PC-9 (cell line): ENCODE results near the gene CD9. TPM values are rescaled to one million over a fixed set of nuclear protein-coding genes. Genes with fewer than 3 reads are reported as not detected.
A peak's percentile ranks its signal among the peaks of the same experiment; 100 is the strongest.

Source experiments
- BruUV-seq: library from RNA; stranded (reverse); fragments of 400-500 nt; replicated peaks from 2 replicates; lab custom pipeline; 2021; lab: Mats Ljungman, UMichigan
- CTCF ChIA-PET: fragments of 300-600 bp; sonication (Branson Sonifier 250); formaldehyde crosslinking; loops from one replicate; lab custom pipeline; 2022; ENCODE audit warnings: antibody characterized with exemption; lab: Charles Lee
- POLR2A ChIA-PET: fragments of 300-600 bp; sonication (Branson Sonifier 250); formaldehyde crosslinking; loops from one replicate; lab custom pipeline; 2022; ENCODE audit warnings: antibody characterized with exemption; ENCODE audit not compliant: unreplicated experiment; lab: Charles Lee
- DNase-seq, 2 experiments: peaks; one replicate each; pipeline versions ENCODE4 v3.0.0 to v3.0.0-alpha.2; 2015 to 2022; ENCODE audit warnings: mixed read lengths in 1 of 2
- H2AFZ ChIP-seq: fragments of 200-600 bp; sonication (generic); 2 replicates; pipeline ENCODE4 v1.8.1; 2017; ENCODE audit warnings: antibody characterized with exemption
- H3F3A ChIP-seq: fragments of 200-600 bp; sonication (generic); 2 replicates; pipeline ENCODE4 v1.8.1; 2017; ENCODE audit warnings: antibody characterized with exemption, mild to moderate bottlenecking, low read depth; ENCODE audit not compliant: insufficient read depth
- H3K27ac ChIP-seq: fragments of 200-600 bp; sonication (generic); 2 replicates; pipeline ENCODE4 v1.6.1; 2016; ENCODE audit warnings: mixed run types
- H3K27me3 ChIP-seq: fragments of 200-600 bp; sonication (generic); 2 replicates; pipeline ENCODE4 v1.6.1; 2016; ENCODE audit warnings: low read depth, mixed run types; ENCODE audit not compliant: insufficient read depth
- H3K36me3 ChIP-seq: fragments of 200-600 bp; sonication (generic); 2 replicates; pipeline ENCODE4 v1.6.1; 2016; ENCODE audit warnings: low read depth, mixed run types
- H3K4me1 ChIP-seq: fragments of 200-600 bp; sonication (generic); replicated peaks from 2 replicates; pipeline ENCODE4 v1.6.1; 2016; ENCODE audit warnings: mixed run types; ENCODE audit not compliant: insufficient read depth
- H3K4me2 ChIP-seq: fragments of 200-600 bp; sonication (generic); 2 replicates; pipeline ENCODE4 v1.6.1; 2017; ENCODE audit warnings: mixed run types
- H3K4me3 ChIP-seq: fragments of 200-600 bp; sonication (generic); 2 replicates; pipeline ENCODE4 v1.6.1; 2016; ENCODE audit warnings: mixed run types
- H3K79me2 ChIP-seq: fragments of 200-600 bp; sonication (generic); 2 replicates; pipeline ENCODE4 v1.6.1; 2017; ENCODE audit warnings: low read depth, mixed run types
- H3K9me2 ChIP-seq: fragments of 200-600 bp; sonication (generic); 2 replicates; pipeline ENCODE4 v1.8.1; 2017; ENCODE audit warnings: mild to moderate bottlenecking; ENCODE audit not compliant: insufficient read depth
- H3K9me3 ChIP-seq: fragments of 200-600 bp; sonication (generic); 2 replicates; pipeline ENCODE4 v1.8.1; 2016; ENCODE audit warnings: low read depth; ENCODE audit not compliant: insufficient read depth
- H4K20me1 ChIP-seq: fragments of 200-600 bp; sonication (generic); 2 replicates; pipeline ENCODE4 v1.8.1; 2017; ENCODE audit not compliant: insufficient read depth
- EZH2 ChIP-seq: fragments of 200-600 bp; sonication (generic); IDR thresholded peaks from 2 replicates; pipeline ENCODE4 v1.8.0; 2017; ENCODE audit warnings: antibody characterized with exemption, low read depth
- intact Hi-C: fragments of 100-400 bp; cut with micrococcal nuclease; formaldehyde crosslinking; loops from one replicate; pipeline ENCODE4 v1.10.0; 2022; ENCODE audit not compliant: unreplicated experiment
- total RNA-seq: library from RNA; stranded (reverse); gene quantifications from 2 replicates; pipeline ENCODE4 v1.2.3, GENCODE V29; 2021
- TF ChIP-seq, protein P1 (sequence below): fragments of 200-600 bp; sonication (generic); conservative IDR thresholded peaks from 2 replicates; pipeline ENCODE4 v1.6.1; 2017; ENCODE audit warnings: mixed run types, antibody characterized with exemption, mild to moderate bottlenecking, moderate library complexity

The CD9 gene
- total RNA-seq, 1 experiment from 2014 or later: 374 TPM

DNA sequence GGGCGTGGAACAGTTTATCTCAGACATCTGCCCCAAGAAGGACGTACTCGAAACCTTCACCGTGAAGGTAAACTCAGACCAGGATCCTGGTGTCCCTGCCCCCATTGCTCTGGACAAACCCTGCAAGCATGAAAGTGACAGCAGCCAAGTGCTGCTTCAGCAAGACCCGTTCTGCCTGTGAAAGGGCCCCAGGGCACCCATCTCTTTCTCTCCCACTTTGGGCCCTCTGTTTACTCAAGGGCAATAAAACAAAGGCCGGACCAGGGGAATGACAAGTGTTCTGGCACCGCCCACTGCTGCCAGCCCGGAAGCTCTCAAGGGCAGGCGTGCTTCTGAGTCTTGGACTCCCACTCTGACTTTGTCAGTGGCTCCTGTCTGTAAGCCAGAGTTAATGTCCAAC lies 35.3 kb downstream of the CD9 start:
- intact Hi-C loops: no loop called here
- ChIA-PET POLR2A (interaction anchor here (0.6 kb wide), 1 partner anchor 107 kb away, joined by 5 read pairs; the partner anchor contains the start of gene TNFRSF1A), CTCF (no interaction called here)
- Histone ChIP-seq H3K4me2 (0 out of 2 replicates have a peak overlapping the region, but pooled peaks have one; percentile 3), H3K9me3 (no peaks in the 10 kb centered on the region), H3K9me2 (no peaks in the 10 kb centered on the region), H2AFZ (no peak overlapping the region), H3K27me3 (no peaks in the 10 kb centered on the region), H4K20me1 (no peaks in the 10 kb centered on the region), H3K4me3 (no peak overlapping the region), H3K27ac (no peak overlapping the region), H3K79me2 (peaks cover 31% of the 10 kb centered on the region), H3K36me3 (peaks cover 50% of the 10 kb centered on the region), H3F3A (peaks cover 58% of the 10 kb centered on the region; the same call in 1 of the 2 replicates), H3K4me1 (peaks cover 37% of the 10 kb centered on the region)
- DNase-seq: peak; percentile 23 to 83
- no peak for TF ChIP-seq EZH2
- TF ChIP-seq, protein P1, sequence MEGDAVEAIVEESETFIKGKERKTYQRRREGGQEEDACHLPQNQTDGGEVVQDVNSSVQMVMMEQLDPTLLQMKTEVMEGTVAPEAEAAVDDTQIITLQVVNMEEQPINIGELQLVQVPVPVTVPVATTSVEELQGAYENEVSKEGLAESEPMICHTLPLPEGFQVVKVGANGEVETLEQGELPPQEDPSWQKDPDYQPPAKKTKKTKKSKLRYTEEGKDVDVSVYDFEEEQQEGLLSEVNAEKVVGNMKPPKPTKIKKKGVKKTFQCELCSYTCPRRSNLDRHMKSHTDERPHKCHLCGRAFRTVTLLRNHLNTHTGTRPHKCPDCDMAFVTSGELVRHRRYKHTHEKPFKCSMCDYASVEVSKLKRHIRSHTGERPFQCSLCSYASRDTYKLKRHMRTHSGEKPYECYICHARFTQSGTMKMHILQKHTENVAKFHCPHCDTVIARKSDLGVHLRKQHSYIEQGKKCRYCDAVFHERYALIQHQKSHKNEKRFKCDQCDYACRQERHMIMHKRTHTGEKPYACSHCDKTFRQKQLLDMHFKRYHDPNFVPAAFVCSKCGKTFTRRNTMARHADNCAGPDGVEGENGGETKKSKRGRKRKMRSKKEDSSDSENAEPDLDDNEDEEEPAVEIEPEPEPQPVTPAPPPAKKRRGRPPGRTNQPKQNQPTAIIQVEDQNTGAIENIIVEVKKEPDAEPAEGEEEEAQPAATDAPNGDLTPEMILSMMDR: no peak
- no TSS peak for BruUV-seq

DNA sequence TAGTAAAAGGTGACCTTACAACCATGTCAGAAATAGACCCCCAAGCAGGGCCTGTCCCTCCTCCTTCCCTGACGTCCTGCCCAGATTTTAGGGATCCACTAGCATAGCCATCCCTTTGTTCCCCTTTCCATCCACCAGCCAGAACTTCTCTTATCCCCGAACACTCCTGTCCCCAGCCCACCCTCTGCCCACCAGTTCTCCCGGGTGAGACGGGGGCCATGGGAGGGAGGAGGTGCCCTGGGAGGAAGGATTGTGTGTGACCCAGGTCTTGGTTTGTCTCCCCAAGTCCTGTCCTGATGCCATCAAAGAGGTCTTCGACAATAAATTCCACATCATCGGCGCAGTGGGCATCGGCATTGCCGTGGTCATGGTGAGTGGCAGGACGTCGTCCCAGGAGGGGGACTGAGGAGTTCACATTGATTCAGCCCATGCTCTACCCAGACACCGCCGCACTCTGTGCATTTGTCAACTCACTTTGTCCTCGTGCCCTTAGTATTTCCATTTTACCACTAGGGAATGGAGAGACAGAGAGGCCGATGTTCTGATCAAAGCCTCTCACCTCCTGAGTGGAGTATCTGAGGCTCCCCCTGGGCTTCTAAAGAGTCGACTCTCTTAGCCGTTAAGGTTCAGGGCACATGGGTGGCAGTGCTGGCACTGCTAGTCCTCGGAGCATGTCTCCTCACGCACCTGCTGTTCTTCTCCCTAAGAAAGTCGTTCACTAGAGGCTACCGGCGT lies 35.9 kb downstream of the CD9 start:
- TF ChIP-seq, protein P1: no peak
- TF ChIP-seq EZH2: no peak
- POLR2A ChIA-PET: interaction anchor here (0.6 kb wide), 1 partner anchor 106 kb away, joined by 5 read pairs; the partner anchor contains the start of gene TNFRSF1A
- BruUV-seq: no TSS peak
- peaks cover 50% of the 10 kb centered on the region for H3K36me3 ChIP-seq
- no peak overlapping the region for H3K27ac ChIP-seq
- peaks cover 26% of the 10 kb centered on the region for H3K79me2 ChIP-seq
- DNase-seq: no peak
- no peak overlapping the region for H2AFZ ChIP-seq
- no peaks in the 10 kb centered on the region for H3K9me3 ChIP-seq
- peaks cover 56% of the 10 kb centered on the region for H3F3A ChIP-seq
- intact Hi-C loops: no loop called here
- 0 out of 2 replicates have a peak overlapping the region, but pooled peaks have one; percentile 3 for H3K4me2 ChIP-seq
- H3K9me2 ChIP-seq: no peaks in the 10 kb centered on the region
- H4K20me1 ChIP-seq: no peaks in the 10 kb centered on the region
- no peak overlapping the region for H3K4me3 ChIP-seq
- CTCF ChIA-PET: no interaction called here
- no peaks in the 10 kb centered on the region for H3K27me3 ChIP-seq
- H3K4me1 ChIP-seq: peaks cover 32% of the 10 kb centered on the region

DNA sequence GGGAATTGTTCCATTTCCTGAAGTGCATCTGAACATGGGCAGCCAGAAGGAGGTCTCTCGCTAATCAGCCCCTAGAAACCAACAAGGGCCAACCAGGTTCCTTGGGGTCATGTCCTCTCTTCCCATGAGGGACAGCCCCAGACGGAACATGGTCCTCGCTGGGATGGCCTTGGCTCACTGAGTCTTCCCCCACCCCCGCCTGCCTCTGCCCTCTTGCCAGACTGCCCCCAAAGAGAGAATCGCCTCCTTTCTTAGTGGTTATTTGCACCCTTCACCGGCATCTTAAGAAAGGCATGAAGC lies 36.4 kb downstream of the CD9 start:
- CTCF ChIA-PET: no interaction called here
- POLR2A ChIA-PET: no interaction called here

More for the DNA sequence above, 36.4 kb downstream of the CD9 start:
- Histone ChIP-seq H3F3A (peaks cover 56% of the 10 kb centered on the region), H2AFZ (no peak overlapping the region), H4K20me1 (no peaks in the 10 kb centered on the region), H3K79me2 (peaks cover 20% of the 10 kb centered on the region), H3K4me2 (no peak overlapping the region), H3K4me3 (no peak overlapping the region), H3K27ac (no peak overlapping the region), H3K27me3 (no peaks in the 10 kb centered on the region), H3K9me2 (no peaks in the 10 kb centered on the region), H3K4me1 (peaks cover 32% of the 10 kb centered on the region), H3K36me3 (peaks cover 50% of the 10 kb centered on the region), H3K9me3 (no peaks in the 10 kb centered on the region)
- no peak for DNase-seq
- intact Hi-C loops: no loop called here
- BruUV-seq: no TSS peak
- TF ChIP-seq, protein P1: no peak
- TF ChIP-seq EZH2: no peak
